GM12891 (cell line): ENCODE results near the gene ZIC2.

ENCODE experiments used
- PAX5 ChIP-seq: IDR thresholded peaks from 2 replicates; pipeline ENCODE4 v1.6.1; 2011; ENCODE audit warnings: low read length, moderate library complexity, mild to moderate bottlenecking; ENCODE audit not compliant: insufficient read depth, severe bottlenecking
- POLR2AphosphoS5 ChIP-seq: IDR thresholded peaks from 2 replicates; pipeline ENCODE4 v1.6.1; 2011; ENCODE audit warnings: low read depth, low read length, control low read depth
- POU2F2 ChIP-seq: IDR thresholded peaks from 2 replicates; pipeline ENCODE4 v1.6.1; 2011; ENCODE audit warnings: low read depth, mild to moderate bottlenecking, control low read depth, low read length, moderate library complexity
- SPI1 ChIP-seq: IDR thresholded peaks from 2 replicates; pipeline ENCODE4 v1.6.1; 2011; ENCODE audit warnings: low read depth, low read length, control low read depth
- TAF1 ChIP-seq: IDR thresholded peaks from 2 replicates; pipeline ENCODE4 v1.6.1; 2011; ENCODE audit warnings: low read depth, low read length, control low read depth

DNA sequence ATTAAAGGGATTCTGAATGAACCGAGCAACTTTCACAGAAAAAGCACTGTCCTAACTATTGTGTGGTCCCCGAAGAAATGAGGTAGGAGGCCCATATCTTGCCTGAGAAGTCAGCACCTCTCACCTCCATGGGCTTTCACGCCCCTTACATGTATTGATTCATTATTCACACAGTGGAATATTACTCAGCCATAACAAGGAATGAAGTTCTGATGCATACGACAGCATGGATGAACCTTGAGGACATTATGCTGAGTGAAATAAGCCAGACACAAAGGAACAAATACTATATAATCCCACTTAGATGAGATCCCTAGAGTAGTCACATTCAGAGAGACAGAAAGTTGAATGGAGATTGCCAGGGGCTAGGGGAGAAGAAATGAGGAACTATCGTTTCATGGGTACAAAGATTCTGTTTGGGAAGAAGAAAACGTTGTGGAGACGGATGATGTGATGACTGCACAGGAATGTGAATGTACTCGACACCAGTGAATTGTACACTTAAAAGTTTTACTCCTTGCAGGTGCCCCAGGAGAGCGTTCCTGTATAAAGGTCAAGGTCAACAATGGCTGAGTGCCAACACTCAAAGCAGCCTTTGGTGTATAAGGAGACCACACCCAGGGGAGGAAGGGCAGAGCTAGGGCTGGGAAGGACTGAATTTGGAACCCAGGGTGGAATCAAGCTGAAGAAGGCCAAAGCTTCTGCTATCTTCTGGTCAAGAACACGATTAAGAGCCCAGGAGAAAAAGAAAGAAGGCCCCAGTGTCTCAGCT is 32.5 kb upstream of the ZIC2 start:
- no peak for TF ChIP-seq POLR2AphosphoS5
- TF ChIP-seq SPI1: no peak
- TF ChIP-seq TAF1: no peak
- no peak for TF ChIP-seq POU2F2
- no peak for TF ChIP-seq PAX5
